ENCODE measurements around the gene PDLIM1.

- TF ChIP-seq CTCF (IDR thresholded peaks at IDR 0.05): no peak
- TF ChIP-seq CHD2 (IDR thresholded peaks at IDR 0.05; ENCODE audit: low read length, partially characterized antibody): no peak
- TF ChIP-seq, protein P1, sequence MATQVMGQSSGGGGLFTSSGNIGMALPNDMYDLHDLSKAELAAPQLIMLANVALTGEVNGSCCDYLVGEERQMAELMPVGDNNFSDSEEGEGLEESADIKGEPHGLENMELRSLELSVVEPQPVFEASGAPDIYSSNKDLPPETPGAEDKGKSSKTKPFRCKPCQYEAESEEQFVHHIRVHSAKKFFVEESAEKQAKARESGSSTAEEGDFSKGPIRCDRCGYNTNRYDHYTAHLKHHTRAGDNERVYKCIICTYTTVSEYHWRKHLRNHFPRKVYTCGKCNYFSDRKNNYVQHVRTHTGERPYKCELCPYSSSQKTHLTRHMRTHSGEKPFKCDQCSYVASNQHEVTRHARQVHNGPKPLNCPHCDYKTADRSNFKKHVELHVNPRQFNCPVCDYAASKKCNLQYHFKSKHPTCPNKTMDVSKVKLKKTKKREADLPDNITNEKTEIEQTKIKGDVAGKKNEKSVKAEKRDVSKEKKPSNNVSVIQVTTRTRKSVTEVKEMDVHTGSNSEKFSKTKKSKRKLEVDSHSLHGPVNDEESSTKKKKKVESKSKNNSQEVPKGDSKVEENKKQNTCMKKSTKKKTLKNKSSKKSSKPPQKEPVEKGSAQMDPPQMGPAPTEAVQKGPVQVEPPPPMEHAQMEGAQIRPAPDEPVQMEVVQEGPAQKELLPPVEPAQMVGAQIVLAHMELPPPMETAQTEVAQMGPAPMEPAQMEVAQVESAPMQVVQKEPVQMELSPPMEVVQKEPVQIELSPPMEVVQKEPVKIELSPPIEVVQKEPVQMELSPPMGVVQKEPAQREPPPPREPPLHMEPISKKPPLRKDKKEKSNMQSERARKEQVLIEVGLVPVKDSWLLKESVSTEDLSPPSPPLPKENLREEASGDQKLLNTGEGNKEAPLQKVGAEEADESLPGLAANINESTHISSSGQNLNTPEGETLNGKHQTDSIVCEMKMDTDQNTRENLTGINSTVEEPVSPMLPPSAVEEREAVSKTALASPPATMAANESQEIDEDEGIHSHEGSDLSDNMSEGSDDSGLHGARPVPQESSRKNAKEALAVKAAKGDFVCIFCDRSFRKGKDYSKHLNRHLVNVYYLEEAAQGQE (IDR thresholded peaks at IDR 0.05; ENCODE audit: low read depth, low read length): no peak
- no peak for TF ChIP-seq SMC3 (IDR thresholded peaks at IDR 0.05; ENCODE audit: low read depth, low read length)
- TF ChIP-seq, protein P2, sequence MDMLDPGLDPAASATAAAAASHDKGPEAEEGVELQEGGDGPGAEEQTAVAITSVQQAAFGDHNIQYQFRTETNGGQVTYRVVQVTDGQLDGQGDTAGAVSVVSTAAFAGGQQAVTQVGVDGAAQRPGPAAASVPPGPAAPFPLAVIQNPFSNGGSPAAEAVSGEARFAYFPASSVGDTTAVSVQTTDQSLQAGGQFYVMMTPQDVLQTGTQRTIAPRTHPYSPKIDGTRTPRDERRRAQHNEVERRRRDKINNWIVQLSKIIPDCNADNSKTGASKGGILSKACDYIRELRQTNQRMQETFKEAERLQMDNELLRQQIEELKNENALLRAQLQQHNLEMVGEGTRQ (IDR thresholded peaks at IDR 0.05; ENCODE audit: borderline replicate concordance, low read depth, low read length): no peak
- TF ChIP-seq PBX3 (IDR thresholded peaks at IDR 0.05): no peak
- TF ChIP-seq TAF1 (IDR thresholded peaks at IDR 0.05; ENCODE audit: borderline replicate concordance, low read depth, low read length): no peak
- TF ChIP-seq RAD21 (IDR thresholded peaks at IDR 0.05; ENCODE audit: low read length): no peak
- TF ChIP-seq, protein P3, sequence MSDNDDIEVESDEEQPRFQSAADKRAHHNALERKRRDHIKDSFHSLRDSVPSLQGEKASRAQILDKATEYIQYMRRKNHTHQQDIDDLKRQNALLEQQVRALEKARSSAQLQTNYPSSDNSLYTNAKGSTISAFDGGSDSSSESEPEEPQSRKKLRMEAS (IDR thresholded peaks at IDR 0.05; ENCODE audit: low read depth): no peak
- TF ChIP-seq EP300 (IDR thresholded peaks at IDR 0.05; ENCODE audit: borderline replicate concordance in 1 of 2, low read depth in 1 of 2, low read length in 1 of 2): no peak
- TF ChIP-seq EZH2phosphoT487 (IDR thresholded peaks at IDR 0.05; ENCODE audit: borderline replicate concordance, low read depth): no peak
- TF ChIP-seq RCOR1 (IDR thresholded peaks at IDR 0.05; ENCODE audit: low read length): no peak
- TF ChIP-seq ZBTB33 (IDR thresholded peaks at IDR 0.05; ENCODE audit: borderline replicate concordance, low read depth): no peak
- no peak for TF ChIP-seq FOXJ3 (CRISPR knock-in tag; IDR thresholded peaks at IDR 0.05)
Observed at GRCh38 chr10:95293631-95294030, 2.8 kb upstream of the PDLIM1 start.

Data from SK-N-SH (cell line).